Measurements from ENCODE around the gene NFATC2. TPM values are rescaled to one million over a fixed set of nuclear protein-coding genes. Genes with fewer than 3 reads are reported as not detected.

The NFATC2 gene
- total RNA-seq, 1 donor from 2014 or later: not detected

DNA sequence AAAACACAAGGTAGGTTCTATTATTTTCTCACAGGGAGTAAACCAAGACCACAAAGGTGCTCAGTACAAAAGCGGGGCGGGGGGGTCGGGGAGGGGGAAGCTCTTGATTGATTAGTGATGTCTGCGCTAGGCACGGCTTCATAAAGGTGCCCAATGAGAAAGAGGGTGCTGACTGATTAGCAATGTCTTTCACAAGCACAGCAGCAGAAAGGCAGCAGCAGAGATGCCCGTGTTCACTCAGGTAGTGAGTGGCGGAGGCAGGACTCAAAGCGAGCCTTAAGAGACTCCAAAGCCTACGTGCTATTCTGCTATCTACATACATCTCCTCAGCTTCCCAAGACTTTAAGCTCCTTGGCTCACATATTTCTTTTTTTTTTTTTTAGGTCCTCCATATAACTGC lies 20.3 kb downstream of the NFATC2 start:
- DNase-seq (ENCODE audit: low read depth): no peak

DNA sequence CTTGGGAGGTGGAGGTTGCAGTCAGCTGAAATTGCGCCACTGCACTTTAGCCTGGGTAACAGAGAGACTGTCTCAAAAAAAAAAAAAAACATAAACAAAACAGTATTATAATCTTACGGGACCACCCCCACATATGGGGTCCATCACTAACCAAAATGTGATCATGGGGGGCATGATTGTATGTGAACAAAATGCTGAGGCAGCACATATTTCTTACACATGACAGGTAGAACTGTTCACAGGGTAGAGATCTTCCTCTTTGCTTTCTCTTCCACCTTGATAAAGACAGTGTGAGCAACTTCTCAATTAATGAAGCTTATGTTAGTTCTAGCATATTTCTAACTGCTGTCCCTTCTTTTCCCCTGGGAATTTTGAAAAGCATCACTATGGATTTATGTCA lies 24.7 kb downstream of the NFATC2 start:
- no peak for DNase-seq (ENCODE audit: low read depth)

DNA sequence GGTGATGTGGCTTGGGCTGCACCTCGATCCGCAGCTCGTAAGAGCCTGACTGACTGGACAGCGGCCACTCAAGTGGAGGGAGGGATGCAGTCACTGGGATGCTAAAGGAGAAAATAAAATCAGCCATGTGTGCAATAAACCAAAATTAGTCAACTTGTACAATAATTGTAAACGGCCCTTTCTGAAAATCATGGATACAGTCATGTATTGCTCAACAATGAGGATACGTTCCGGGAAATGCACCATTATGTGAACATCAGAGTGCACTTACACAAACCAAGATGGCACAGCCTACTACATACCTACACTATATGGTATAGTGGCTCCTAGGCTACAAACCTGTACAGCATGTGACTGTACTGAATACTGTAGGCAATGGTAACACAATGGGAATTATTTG lies 25.7 kb downstream of the NFATC2 start:
- DNase-seq (ENCODE audit: low read depth): no peak

DNA sequence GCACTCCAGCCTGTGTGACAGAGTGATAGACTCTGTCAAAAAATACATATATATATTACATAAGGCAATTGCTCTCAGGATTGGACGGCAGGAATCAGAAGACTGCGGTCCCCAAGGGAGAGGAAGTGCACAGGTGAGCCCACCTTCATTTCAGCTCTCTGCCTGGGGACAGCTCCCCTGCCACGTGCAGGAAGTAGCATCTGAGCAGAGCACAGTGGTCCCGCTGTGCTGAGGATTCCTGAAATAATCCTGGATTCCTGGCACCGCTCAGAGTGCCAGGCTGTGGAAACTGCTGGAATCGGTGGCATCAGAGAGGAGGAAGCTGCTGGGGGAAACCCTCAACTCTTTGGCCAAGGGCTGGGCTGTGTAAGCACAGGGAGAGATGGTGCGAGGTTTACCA lies 27.7 kb downstream of the NFATC2 start:
- no peak for DNase-seq (ENCODE audit: low read depth)

DNA sequence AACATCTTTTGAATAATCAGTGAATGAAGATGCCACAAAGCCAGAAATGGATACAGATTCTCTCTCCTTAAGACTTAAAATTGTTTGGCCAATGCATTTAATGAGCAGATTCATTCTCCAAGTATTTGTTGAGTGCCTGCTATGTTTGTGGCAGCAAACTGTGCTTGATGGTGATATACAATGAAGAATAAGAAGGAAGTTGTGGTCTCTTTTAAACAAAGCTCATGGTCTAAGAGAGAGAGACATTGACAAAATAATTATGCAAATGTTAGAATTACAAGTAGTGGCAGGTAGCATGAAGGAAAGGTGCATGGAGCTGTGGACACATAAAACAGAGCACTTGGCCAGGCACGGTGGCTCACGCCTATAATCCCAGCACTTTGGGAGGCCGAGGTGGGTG lies 28.3 kb downstream of the NFATC2 start:
- DNase-seq (ENCODE audit: low read depth): no peak

GRCh38 chr20:51513545-51513944 lies 29.0 kb downstream of the NFATC2 start:
- DNase-seq (ENCODE audit: low read depth): no peak

- no peak for DNase-seq (ENCODE audit: low read depth)
Measured at GRCh38 chr20:51512645-51513044, 29.9 kb downstream of the NFATC2 start.

DNA sequence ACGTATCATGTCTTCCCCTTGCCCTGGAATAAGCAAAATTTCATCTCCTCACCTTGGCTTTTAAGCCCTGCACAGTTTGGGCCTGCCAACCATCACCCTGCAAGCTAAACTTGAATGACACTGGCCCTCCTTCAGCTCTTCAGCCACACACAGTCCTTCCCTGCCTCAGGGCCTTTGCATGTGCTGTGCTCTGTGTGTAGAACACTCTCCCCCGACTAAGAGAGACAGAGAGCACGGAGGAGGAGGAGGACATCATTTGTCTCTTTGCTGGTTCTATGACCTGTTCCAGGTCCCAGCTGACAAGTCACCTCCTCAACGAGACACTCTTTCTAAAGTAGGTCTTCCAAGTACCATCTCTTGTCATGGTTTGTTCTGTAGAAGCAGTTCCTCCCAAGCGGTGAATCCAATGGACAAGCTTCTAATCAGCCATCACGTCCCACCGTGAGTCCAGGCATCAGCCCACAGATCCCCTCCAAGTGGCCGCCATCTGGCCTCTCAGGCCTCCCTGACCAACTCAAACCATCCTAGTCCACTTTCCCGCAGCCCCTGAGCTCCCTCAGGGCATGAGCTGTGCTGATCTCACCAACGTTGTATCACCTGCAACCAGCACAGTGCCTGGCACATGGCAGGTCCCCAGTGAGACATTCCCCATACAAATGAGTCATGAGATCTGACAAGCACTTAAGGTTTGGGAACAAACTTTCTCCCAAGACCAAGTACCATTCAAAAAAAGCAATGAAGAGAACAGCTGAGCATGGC lies 30.5 kb downstream of the NFATC2 start:
- no peak for DNase-seq (ENCODE audit: low read depth)

DNA sequence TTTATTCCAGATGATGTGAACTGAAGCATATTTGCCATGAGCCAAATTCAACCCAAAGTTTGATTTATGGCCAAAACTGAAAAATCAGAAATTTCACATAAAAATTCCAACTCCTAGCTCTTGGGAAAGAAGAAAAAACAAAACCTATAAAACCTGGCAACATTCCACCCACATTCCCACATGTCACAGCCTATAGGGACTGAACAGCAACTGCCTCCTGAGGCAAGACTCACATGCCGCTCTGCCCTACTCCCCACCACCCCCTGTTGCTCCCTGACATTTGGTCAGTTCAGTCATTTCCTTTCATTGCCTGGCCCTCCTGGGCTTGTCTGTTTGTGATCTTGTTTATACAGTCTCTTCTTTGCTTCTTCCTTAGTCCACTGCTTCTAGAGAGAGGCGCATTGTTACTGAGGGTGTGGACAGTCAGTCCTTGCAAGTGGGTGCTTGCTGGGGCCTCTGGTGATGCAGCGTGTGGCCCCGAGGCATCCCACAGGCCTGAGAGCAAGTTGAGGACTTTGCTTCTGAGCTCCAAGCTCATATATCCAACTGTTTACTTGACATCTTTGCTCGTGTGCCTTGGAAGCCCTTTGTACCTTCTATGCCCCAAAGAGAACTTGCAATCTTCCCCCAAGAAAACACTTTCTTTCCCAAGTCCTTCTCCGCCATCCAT lies 31.4 kb downstream of the NFATC2 start:
- no peak for DNase-seq (ENCODE audit: low read depth)

DNA sequence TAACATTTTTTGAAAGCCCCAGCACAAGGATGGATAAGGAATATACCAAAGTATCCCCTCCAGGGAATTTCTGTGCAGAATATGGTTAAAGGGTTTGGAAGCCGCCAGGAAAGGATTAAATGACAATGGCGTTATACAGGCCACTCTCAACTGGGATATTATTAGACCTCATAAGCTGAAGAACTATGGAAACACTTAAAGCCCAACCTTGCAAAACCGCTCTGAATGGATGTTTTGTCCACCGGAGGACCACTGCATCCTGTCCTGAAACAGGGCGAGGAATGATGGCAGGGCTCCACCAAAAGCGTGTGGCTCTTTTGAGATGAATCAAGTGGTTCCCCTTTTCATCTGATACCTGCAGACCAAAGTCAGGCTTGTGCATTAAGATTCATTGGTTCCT lies 32.4 kb downstream of the NFATC2 start:
- no peak for DNase-seq (ENCODE audit: low read depth)

- DNase-seq (ENCODE audit: low read depth): no peak
Measured at GRCh38 chr20:51509208-51509607, 33.3 kb downstream of the NFATC2 start.

DNA sequence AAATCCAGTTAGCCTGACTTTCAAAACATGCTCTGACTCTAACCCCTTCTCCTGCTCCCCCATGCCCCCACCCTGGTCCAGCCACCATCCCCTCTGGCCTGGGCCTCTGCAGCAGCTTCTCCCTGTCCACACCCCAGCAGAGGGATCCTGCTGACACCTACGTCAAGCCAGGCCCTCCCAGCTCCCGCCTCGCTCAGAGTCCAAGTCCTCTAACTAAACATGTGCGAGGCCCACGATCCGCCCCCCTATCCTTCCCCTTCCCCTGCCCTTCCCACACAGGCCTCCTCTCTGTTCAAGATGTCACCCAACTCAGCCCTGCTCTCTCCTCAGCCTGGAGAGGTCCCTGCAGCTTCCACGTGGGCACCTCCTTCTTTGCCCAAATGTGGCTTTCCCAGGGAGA lies 33.7 kb downstream of the NFATC2 start:
- no peak for DNase-seq (ENCODE audit: low read depth)

GRCh38 chr20:51508158-51508557 lies 34.4 kb downstream of the NFATC2 start:
- no peak for DNase-seq (ENCODE audit: low read depth)

GRCh38 chr20:51507216-51508036 lies 35.1 kb downstream of the NFATC2 start:
- no peak for DNase-seq (ENCODE audit: low read depth)

DNA sequence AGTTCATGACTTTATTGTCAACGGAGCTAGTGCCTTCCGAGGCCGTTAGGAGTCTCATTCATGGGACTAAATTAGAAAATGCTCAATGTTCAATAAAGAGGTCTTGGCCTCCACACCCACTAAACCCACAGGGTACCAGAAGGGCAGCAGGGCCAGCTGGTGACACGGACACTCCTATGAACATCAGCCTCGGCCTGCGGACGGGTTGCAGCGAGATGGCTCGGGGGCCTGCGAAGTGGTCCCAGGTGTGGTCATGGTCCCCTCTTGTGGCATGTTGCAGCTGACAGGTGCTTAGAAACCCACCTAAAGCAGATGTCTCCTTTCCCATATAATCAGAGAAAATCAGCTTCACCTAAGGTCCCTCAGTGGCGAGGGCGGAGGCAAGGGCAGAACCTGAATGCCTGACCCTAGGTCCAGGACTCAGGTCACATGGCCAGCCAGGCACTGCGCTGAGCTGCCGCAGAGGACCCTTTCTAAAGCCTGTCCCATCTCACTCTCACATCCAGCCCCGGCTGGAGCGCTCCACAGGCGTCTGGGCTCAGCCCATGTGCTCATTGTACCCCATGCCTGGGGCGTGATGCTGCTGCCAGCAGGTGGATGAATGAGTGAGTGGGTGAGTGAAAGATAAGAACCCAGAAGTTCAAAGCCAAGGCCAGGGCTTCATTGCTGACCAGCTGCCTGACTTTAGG lies 35.8 kb downstream of the NFATC2 start:
- no peak for DNase-seq (ENCODE audit: low read depth)

- no peak for DNase-seq (ENCODE audit: low read depth)
Measured at GRCh38 chr20:51505566-51505965, 37.0 kb downstream of the NFATC2 start.

GRCh38 chr20:51503376-51503775 lies 39.1 kb downstream of the NFATC2 start:
- DNase-seq (ENCODE audit: low read depth): no peak

DNA sequence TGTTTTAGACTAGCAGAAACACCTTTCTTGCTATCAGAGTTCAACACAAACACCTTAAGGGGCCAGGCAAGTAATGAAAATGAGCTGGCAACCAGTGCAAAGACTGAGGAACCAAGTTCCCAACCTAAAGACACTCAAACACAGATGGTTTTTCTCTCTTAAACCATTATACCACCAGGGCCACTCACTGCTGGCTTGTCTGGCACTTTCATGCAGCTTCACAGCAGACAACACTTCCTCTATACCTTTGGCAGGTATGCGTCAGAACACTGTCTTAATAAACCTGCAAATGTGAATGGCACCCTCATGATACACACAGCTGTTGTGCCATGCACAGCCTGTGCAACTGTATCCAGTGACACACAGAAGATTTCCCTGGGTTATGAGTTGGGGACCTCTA lies 41.6 kb downstream of the NFATC2 start:
- no peak for DNase-seq (ENCODE audit: low read depth)

DNA sequence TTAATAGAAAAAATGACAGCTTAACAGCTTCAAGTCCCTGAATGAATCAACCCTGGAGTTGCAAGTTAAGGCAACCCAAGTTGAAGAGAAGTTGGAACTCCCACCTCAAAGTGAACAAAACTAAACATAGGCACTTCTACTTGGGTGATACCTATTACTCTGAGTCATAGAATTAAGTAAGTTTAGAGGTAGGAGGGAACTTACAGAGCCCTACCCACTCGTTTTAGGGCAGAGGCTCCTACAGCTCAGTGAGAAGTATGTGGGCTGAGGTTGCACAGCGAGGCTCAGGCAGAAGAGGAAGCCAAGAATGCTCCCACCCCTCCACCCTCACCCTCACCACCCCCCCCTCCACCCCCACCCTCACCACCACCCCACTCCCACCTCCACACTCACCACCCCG lies 42.2 kb downstream of the NFATC2 start:
- DNase-seq (ENCODE audit: low read depth): no peak

- no peak for DNase-seq (ENCODE audit: low read depth)
Measured at GRCh38 chr20:51498765-51499540, 43.6 kb downstream of the NFATC2 start.
